SK-N-SH (cell line): Measurements from ENCODE around the gene IGFBP3. TPM values are rescaled to one million over a fixed set of nuclear protein-coding genes. Genes with fewer than 3 reads are reported as not detected.

Experiments
- CTCF ChIA-PET: fragments of 300-600, 350-600 bp; formaldehyde crosslinking; extraction: SDS; loops from one replicate; lab custom pipeline; 2021; lab: Yijun Ruan, JAX
- POLR2A ChIA-PET: fragments of 350-600 bp; sonication (Branson Sonifier 250); formaldehyde crosslinking; extraction: SDS; loops from one replicate; lab custom pipeline; 2020; ENCODE audit warnings: antibody characterized with exemption, inconsistent platforms; lab: Yijun Ruan, JAX
- DNase-seq: peaks from one replicate; pipeline ENCODE4 v3.0.0; 2012
- H2AFZ ChIP-seq: fragments of 200-600 bp; sonication (generic); 2 replicates; pipeline ENCODE4 v1.8.1; 2016; ENCODE audit warnings: antibody characterized with exemption, mild to moderate bottlenecking, low read depth
- H3F3A ChIP-seq: fragments of 200-600 bp; sonication (generic); replicated peaks from 2 replicates; pipeline ENCODE3; 2016; ENCODE audit warnings: antibody characterized with exemption, mild to moderate bottlenecking; ENCODE audit not compliant: insufficient read depth
- H3K27ac ChIP-seq, 2 experiments: fragments of 200-500 bp in 1 of 2; fragments of 200-600 bp in 1 of 2; sonication (Bioruptor generic) in 1 of 2; sonication (generic), shearing (Covaris generic) in 1 of 2; 2 replicates each; pipeline versions ENCODE4 v1.5.1 to v1.6.1; 2014 to 2016; ENCODE audit warnings: low read depth in 2 of 2, inconsistent platforms in 1 of 2, low read length in 1 of 2, mild to moderate bottlenecking in 1 of 2, mixed read lengths in 1 of 2
- H3K27me3 ChIP-seq: fragments of 200-600 bp; sonication (generic), shearing (Covaris generic); 2 replicates; pipeline ENCODE4 v1.6.1; 2016; ENCODE audit warnings: mixed run types; ENCODE audit not compliant: insufficient read depth
- H3K36me3 ChIP-seq, 2 experiments: fragments of 200-500 bp in 1 of 2; fragments of 200-600 bp in 1 of 2; sonication (Bioruptor generic) in 1 of 2; sonication (generic) in 1 of 2; replicated peaks in 1 of 2; 2 replicates each; pipeline versions ENCODE3 to v1.5.1; 2014 to 2016; ENCODE audit warnings: low read length in 1 of 2, mild to moderate bottlenecking in 1 of 2; ENCODE audit not compliant: insufficient read depth in 2 of 2, control insufficient read depth in 1 of 2
- H3K4me1 ChIP-seq, 2 experiments: fragments of 200-500 bp in 1 of 2; fragments of 200-600 bp in 1 of 2; sonication (Bioruptor generic) in 1 of 2; sonication (generic), shearing (Covaris generic) in 1 of 2; 2 replicates each; pipeline versions ENCODE4 v1.5.1 to v1.6.1; 2014 to 2016; ENCODE audit warnings: low read depth in 1 of 2, low read length in 1 of 2, mixed run types in 1 of 2; ENCODE audit not compliant: insufficient read depth in 2 of 2, control insufficient read depth in 1 of 2
- H3K4me2 ChIP-seq: fragments of 200-600 bp; sonication (generic), shearing (Covaris generic); 2 replicates; pipeline ENCODE4 v1.6.1; 2017; ENCODE audit warnings: mixed run types
- H3K4me3 ChIP-seq, 2 experiments: fragments of 200-500 bp in 1 of 2; fragments of 200-600 bp in 1 of 2; sonication (Bioruptor generic) in 1 of 2; sonication (generic), shearing (Covaris generic) in 1 of 2; 2 replicates each; pipeline versions ENCODE4 v1.5.1 to v1.8.1; 2014 to 2016; ENCODE audit warnings: low read depth in 2 of 2, inconsistent platforms in 1 of 2, low read length in 1 of 2, mild to moderate bottlenecking in 1 of 2, mixed read lengths in 1 of 2, moderate library complexity in 1 of 2
- H3K79me2 ChIP-seq: fragments of 200-600 bp; sonication (generic); 2 replicates; pipeline ENCODE4 v1.8.1; 2017; ENCODE audit warnings: mild to moderate bottlenecking; ENCODE audit not compliant: insufficient read depth
- H3K9ac ChIP-seq: fragments of 200-600 bp; sonication (generic); 2 replicates; pipeline ENCODE4 v1.6.1; 2017; ENCODE audit warnings: mixed run types
- H3K9me2 ChIP-seq: fragments of 200-600 bp; sonication (generic); 2 replicates; pipeline ENCODE4 v1.6.1; 2017; ENCODE audit warnings: mixed run types
- H3K9me3 ChIP-seq: fragments of 200-600 bp; sonication (generic); 2 replicates; pipeline ENCODE4 v1.6.1; 2017; ENCODE audit warnings: mixed run types, mild to moderate bottlenecking, moderate library complexity
- H4K20me1 ChIP-seq: fragments of 200-600 bp; sonication (generic); 2 replicates; pipeline ENCODE4 v1.6.1; 2017; ENCODE audit warnings: mild to moderate bottlenecking, mixed run types; ENCODE audit not compliant: insufficient read depth
- CHD2 ChIP-seq: fragments of 150-350 bp; IDR thresholded peaks from 2 replicates; pipeline ENCODE4 v1.6.1; 2018; ENCODE audit warnings: low read length; ENCODE audit not compliant: partially characterized antibody
- ELF1 ChIP-seq: IDR thresholded peaks from 2 replicates; pipeline ENCODE4 v1.4.0; 2012
- EP300 ChIP-seq, 2 experiments: IDR thresholded peaks; 2 replicates each; pipeline versions ENCODE4 v1.4.0 to v1.6.1; 2012; ENCODE audit warnings: borderline replicate concordance in 1 of 2, low read depth in 1 of 2, low read length in 1 of 2
- FOSL2 ChIP-seq: IDR thresholded peaks from 2 replicates; pipeline ENCODE4 v1.4.0; 2012; ENCODE audit warnings: low read depth, mild to moderate bottlenecking, moderate library complexity, borderline replicate concordance
- JUND ChIP-seq: IDR thresholded peaks from 2 replicates; pipeline ENCODE4 v1.4.0; 2012
- MEF2A ChIP-seq: IDR thresholded peaks from 2 replicates; pipeline ENCODE4 v1.4.0; 2012; ENCODE audit warnings: low read depth, borderline replicate concordance
- MXI1 ChIP-seq: IDR thresholded peaks from 2 replicates; pipeline ENCODE4 v1.6.1; 2012; ENCODE audit warnings: mild to moderate bottlenecking, low read depth, low read length, improper control_type of control experiment
- NFIC ChIP-seq: IDR thresholded peaks from 2 replicates; pipeline ENCODE4 v1.4.0; 2012; ENCODE audit warnings: borderline replicate concordance
- RXRA ChIP-seq: IDR thresholded peaks from 2 replicates; pipeline ENCODE4 v1.4.0; 2012; ENCODE audit warnings: low read depth, mild to moderate bottlenecking, borderline replicate concordance
- TCF12 ChIP-seq: IDR thresholded peaks from 2 replicates; pipeline ENCODE4 v1.4.0; 2012
- WGBS: methylation state at CpG from one replicate; pipeline ENCODE4 v1.1.6; 2017; ENCODE audit warnings: low lambda C conversion rate; 5-methylcytosine and 5-hydroxymethylcytosine counted together
- polyA plus RNA-seq, 3 experiments: library from polyadenylated mRNA; depleted of rRNA; stranded (reverse); fragments of >200 nt; gene quantifications; 2 replicates each; pipeline ENCODE4 v1.2.3, GENCODE V29; 2012
- TF ChIP-seq, protein P1 (sequence below): fragments of 200-600 bp; sonication (generic); IDR thresholded peaks from 2 replicates; pipeline ENCODE4 v1.6.1; 2017; ENCODE audit warnings: antibody characterized with exemption, mild to moderate bottlenecking, moderate library complexity
- TF ChIP-seq, protein P2 (sequence below): IDR thresholded peaks from 2 replicates; pipeline ENCODE4; 2012
- TF ChIP-seq, protein P3 (sequence below): IDR thresholded peaks from 2 replicates; pipeline ENCODE4 v1.4.0; 2012; ENCODE audit warnings: low read depth, borderline replicate concordance
- TF ChIP-seq, protein P4 (sequence below): IDR thresholded peaks from 2 replicates; pipeline ENCODE4 v1.4.0; 2012; ENCODE audit warnings: low read depth, borderline replicate concordance

IGFBP3 gene
- polyA plus RNA-seq, 1 of the 3 experiments (the other 2 are of a cell fraction): 51.2 TPM

DNA sequence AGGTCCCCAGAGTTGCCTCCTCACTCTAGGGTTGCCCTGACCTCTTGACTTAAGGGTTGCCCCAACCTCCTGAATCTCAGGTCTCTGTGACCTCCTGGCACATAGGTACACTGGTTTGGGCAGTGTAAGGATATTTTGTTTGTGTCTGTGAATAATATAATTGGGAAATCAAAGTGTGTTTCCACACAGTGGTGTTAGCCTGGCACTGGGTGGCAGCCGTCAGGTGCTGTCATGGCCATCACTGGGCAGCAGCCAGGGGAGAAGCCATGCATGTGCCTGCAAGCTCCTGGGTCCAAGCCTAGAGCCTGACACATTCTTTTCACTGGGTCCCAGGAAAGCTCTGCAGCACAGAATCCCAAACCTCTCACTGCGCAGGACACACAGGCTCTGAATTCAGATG is 44.6 kb downstream of the IGFBP3 start:
- DNase-seq: no peak
- Histone ChIP-seq H3K4me3 (no peak overlapping the region), H3K27ac (no peak overlapping the region), H3K9ac (no peak overlapping the region), H4K20me1 (no peaks in the 10 kb centered on the region), H3K27me3 (no peaks in the 10 kb centered on the region), H3K9me3 (no peaks in the 10 kb centered on the region), H3F3A (peaks cover 9% of the 10 kb centered on the region), H3K36me3 (no peaks in the 10 kb centered on the region), H3K9me2 (no peaks in the 10 kb centered on the region), H3K79me2 (no peaks in the 10 kb centered on the region), H3K4me1 (peaks cover 0 to 5% of the 10 kb centered on the region in 2 experiments; a peak in 3 of 4 replicates), H2AFZ (no peak overlapping the region), H3K4me2 (no peak overlapping the region)
- WGBS: 97% methylated on average over 2 of the region's 2 CpGs
- TF ChIP-seq CHD2 (no peak), NFIC (no peak), JUND (no peak)
- TF ChIP-seq, protein P1, sequence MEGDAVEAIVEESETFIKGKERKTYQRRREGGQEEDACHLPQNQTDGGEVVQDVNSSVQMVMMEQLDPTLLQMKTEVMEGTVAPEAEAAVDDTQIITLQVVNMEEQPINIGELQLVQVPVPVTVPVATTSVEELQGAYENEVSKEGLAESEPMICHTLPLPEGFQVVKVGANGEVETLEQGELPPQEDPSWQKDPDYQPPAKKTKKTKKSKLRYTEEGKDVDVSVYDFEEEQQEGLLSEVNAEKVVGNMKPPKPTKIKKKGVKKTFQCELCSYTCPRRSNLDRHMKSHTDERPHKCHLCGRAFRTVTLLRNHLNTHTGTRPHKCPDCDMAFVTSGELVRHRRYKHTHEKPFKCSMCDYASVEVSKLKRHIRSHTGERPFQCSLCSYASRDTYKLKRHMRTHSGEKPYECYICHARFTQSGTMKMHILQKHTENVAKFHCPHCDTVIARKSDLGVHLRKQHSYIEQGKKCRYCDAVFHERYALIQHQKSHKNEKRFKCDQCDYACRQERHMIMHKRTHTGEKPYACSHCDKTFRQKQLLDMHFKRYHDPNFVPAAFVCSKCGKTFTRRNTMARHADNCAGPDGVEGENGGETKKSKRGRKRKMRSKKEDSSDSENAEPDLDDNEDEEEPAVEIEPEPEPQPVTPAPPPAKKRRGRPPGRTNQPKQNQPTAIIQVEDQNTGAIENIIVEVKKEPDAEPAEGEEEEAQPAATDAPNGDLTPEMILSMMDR: no peak
- ChIA-PET CTCF (interaction anchor here (1.6 kb wide), 1 partner anchor 14 kb away, joined by 5 read pairs; no protein-coding TSS in a partner anchor), POLR2A (no interaction called here)

DNA sequence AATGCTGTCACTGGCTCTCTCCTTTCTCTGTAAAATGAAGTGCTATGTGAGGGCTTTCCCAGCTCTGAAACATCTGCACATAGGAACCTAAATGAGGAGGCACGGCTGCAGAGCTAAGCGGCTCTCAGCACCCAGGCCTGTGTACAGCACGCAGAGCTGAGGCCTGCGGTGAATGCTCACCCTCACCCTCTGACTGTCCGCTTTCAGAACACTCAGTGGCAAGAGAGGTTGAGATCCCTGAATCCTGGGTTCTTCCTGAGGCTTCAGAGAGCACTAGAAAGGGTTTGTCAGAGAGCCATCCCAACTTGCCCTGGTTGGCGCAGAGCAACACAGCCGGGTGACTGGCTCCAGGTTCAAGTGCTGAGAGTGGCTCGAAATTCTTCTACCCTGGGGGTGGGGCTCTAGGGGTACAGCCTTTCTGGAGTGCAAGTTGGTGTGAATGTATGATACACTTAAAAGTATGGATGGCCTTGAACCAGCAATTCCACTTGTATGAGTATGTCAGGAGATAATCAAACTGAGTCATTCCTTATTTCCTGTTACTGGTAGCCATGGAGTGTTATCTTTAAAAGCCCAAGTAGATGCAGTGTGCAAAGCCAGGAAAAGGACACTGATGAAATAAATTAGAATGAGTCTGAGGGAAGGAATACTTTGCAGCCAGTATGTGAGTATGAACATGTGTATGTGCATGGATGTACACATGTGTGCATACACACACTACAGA is 46.5 kb downstream of the IGFBP3 start:
- no peaks in the 10 kb centered on the region for H3K27me3 ChIP-seq
- no peak overlapping the region for H2AFZ ChIP-seq

More for the DNA sequence above, 46.5 kb downstream of the IGFBP3 start:
- POLR2A ChIA-PET: no interaction called here
- WGBS: 68% methylated on average over 5 of the region's 8 CpGs
- Histone ChIP-seq H3K9ac (no peak overlapping the region), H3K79me2 (no peaks in the 10 kb centered on the region), H3K4me2 (peak overlapping the region; percentile 39; the same call in 1 of the 2 replicates), H3K9me2 (no peaks in the 10 kb centered on the region), H3K4me3 (no peak overlapping the region), H3K36me3 (no peaks in the 10 kb centered on the region), H4K20me1 (no peaks in the 10 kb centered on the region), H3K4me1 (peaks cover 0 to 5% of the 10 kb centered on the region in 2 experiments; a peak in 3 of 4 replicates), H3K27ac (peak overlapping the region in 1 of 2 experiments; percentile 56; a peak in 2 of 4 replicates), H3K9me3 (no peaks in the 10 kb centered on the region), H3F3A (peaks cover 12% of the 10 kb centered on the region)
- CTCF ChIA-PET: interaction anchor here (0.9 to 1.2 kb wide), 2 partner anchors 9 to 48 kb away, joined by 3 read pairs; no protein-coding TSS in a partner anchor
- DNase-seq: no peak
- TF ChIP-seq NFIC: peak; percentile 61
- TF ChIP-seq, protein P2, sequence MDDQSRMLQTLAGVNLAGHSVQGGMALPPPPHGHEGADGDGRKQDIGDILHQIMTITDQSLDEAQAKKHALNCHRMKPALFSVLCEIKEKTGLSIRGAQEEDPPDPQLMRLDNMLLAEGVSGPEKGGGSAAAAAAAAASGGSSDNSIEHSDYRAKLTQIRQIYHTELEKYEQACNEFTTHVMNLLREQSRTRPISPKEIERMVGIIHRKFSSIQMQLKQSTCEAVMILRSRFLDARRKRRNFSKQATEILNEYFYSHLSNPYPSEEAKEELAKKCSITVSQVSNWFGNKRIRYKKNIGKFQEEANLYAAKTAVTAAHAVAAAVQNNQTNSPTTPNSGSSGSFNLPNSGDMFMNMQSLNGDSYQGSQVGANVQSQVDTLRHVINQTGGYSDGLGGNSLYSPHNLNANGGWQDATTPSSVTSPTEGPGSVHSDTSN: peak; percentile 54; the same call in 1 of the 2 replicates
- TF ChIP-seq, protein P3, sequence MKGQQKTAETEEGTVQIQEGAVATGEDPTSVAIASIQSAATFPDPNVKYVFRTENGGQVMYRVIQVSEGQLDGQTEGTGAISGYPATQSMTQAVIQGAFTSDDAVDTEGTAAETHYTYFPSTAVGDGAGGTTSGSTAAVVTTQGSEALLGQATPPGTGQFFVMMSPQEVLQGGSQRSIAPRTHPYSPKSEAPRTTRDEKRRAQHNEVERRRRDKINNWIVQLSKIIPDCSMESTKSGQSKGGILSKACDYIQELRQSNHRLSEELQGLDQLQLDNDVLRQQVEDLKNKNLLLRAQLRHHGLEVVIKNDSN: no peak
- TF ChIP-seq ELF1: 0 out of 2 replicates have a peak, but pooled peaks have one; percentile 13
- TF ChIP-seq, protein P4, sequence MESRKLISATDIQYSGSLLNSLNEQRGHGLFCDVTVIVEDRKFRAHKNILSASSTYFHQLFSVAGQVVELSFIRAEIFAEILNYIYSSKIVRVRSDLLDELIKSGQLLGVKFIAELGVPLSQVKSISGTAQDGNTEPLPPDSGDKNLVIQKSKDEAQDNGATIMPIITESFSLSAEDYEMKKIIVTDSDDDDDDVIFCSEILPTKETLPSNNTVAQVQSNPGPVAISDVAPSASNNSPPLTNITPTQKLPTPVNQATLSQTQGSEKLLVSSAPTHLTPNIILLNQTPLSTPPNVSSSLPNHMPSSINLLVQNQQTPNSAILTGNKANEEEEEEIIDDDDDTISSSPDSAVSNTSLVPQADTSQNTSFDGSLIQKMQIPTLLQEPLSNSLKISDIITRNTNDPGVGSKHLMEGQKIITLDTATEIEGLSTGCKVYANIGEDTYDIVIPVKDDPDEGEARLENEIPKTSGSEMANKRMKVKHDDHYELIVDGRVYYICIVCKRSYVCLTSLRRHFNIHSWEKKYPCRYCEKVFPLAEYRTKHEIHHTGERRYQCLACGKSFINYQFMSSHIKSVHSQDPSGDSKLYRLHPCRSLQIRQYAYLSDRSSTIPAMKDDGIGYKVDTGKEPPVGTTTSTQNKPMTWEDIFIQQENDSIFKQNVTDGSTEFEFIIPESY: no peak
- peak; percentile 92 for TF ChIP-seq FOSL2
- no peak for TF ChIP-seq MEF2A
- TF ChIP-seq JUND: peak; percentile 88
- no peak for TF ChIP-seq MXI1
- TF ChIP-seq RXRA: peak; percentile 33; the same call in 1 of the 2 replicates
- peak in 1 of 2 experiments; percentile 75; a peak in 1 of 4 replicates for TF ChIP-seq EP300 (IDR thresholded peaks at IDR 0.05; ENCODE audit: borderline replicate concordance in 1 of 2, low read depth in 1 of 2, low read length in 1 of 2)
- peak; percentile 73 for TF ChIP-seq TCF12
